22Rv1 (cell line): ENCODE data around the gene WFDC2.

Source experiments
- ZFX ChIP-seq: fragments of 450-650 bp; IDR thresholded peaks from 2 replicates; pipeline ENCODE4 v1.6.1; 2017; ENCODE audit warnings: antibody characterized with exemption, borderline replicate concordance
- TF ChIP-seq, protein P1 (sequence below): fragments of 450-650 bp; IDR thresholded peaks from 2 replicates; pipeline ENCODE4 v1.5.1; 2017; ENCODE audit warnings: mild to moderate bottlenecking

GRCh38 chr20:45463709-45464108 lies 5.8 kb upstream of the WFDC2 start:
- TF ChIP-seq, protein P1, sequence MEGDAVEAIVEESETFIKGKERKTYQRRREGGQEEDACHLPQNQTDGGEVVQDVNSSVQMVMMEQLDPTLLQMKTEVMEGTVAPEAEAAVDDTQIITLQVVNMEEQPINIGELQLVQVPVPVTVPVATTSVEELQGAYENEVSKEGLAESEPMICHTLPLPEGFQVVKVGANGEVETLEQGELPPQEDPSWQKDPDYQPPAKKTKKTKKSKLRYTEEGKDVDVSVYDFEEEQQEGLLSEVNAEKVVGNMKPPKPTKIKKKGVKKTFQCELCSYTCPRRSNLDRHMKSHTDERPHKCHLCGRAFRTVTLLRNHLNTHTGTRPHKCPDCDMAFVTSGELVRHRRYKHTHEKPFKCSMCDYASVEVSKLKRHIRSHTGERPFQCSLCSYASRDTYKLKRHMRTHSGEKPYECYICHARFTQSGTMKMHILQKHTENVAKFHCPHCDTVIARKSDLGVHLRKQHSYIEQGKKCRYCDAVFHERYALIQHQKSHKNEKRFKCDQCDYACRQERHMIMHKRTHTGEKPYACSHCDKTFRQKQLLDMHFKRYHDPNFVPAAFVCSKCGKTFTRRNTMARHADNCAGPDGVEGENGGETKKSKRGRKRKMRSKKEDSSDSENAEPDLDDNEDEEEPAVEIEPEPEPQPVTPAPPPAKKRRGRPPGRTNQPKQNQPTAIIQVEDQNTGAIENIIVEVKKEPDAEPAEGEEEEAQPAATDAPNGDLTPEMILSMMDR = no peak
- TF ChIP-seq ZFX = no peak
